ENCODE measurements around the gene MYRF. TPM values are rescaled to one million over a fixed set of nuclear protein-coding genes. Genes with fewer than 3 reads are reported as not detected.

Gene MYRF
- total and polyA plus RNA-seq, 2 donors (not counting 3 experiments of a cell fraction or from before 2014, with no cell fraction given), result 0.82 to 0.98 TPM

DNA sequence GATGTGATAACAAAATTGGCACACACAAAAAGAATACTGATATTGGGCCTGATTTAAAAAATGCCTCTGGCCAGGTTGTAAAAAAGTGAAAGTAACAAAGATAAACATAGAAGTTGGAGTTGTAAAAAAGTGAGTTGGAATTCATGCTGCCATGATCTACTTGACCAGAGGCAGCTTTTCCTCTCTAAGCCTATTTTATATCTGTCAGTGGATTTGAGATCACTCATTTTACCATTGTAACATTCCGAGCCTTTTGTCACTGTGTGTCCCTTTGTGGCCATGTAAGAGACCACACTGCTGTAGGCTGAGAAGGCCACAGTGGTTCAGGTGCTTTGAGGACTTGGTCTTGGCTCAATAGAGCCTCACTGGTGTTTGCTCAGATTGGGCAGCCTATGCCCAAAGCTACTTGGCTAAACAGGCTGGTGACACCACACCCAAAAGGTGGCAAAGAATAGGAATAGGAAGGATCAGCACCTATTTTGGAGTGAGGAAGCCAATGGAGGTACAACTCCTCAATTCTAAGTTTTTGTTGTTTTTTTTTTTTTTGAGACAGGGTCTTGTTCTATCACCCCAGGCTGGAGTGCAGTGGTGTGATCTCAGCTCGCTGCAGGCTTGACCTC lies 47.3 kb downstream of the MYRF start:
- Histone ChIP-seq H3K27me3 (ENCODE audit: control insufficient read depth in 2 of 2, insufficient read depth in 2 of 2, low read length in 2 of 2) (no peaks in the 10 kb centered on the region), H3K4me2 (ENCODE audit: insufficient read depth, low read length) (no peak overlapping the region), H3K9ac (replicated peaks; ENCODE audit: extremely low read depth, insufficient read depth, low read length) (no peak overlapping the region), H3K4me1 (ENCODE audit: control insufficient read depth, extremely low read depth, insufficient read depth, low read length) (peaks cover 17% of the 10 kb centered on the region), H3K27ac (ENCODE audit: insufficient read depth, low read depth, low read length) (peak overlapping the region; percentile 22), H4K20me1 (replicated peaks; ENCODE audit: control insufficient read depth, extremely low read depth, insufficient read depth, low read length) (no peaks in the 10 kb centered on the region), H3K9me1 (replicated peaks; ENCODE audit: control insufficient read depth, extremely low read depth, insufficient read depth, low read length) (no peaks in the 10 kb centered on the region), H3K79me2 (ENCODE audit: control insufficient read depth, insufficient read depth, low read length) (peaks cover 33% of the 10 kb centered on the region), H2AFZ (ENCODE audit: low read depth, low read length) (no peak overlapping the region), H3K36me3 (ENCODE audit: control insufficient read depth in 2 of 2, extremely low read depth in 1 of 2, insufficient read depth in 2 of 2, low read length in 2 of 2) (peaks cover 8 to 21% of the 10 kb centered on the region in 2 experiments), H3K4me3 (replicated peaks in 1 of 3; ENCODE audit: insufficient read depth in 1 of 3, low read depth in 1 of 3, low read length in 3 of 3) (no peak overlapping the region), H3K9me3 (replicated peaks; ENCODE audit: control insufficient read depth, insufficient read depth, low read length) (no peaks in the 10 kb centered on the region)
- FAIRE-seq (no peak), DNase-seq (ENCODE audit: low read depth, low spot score) (no peak)
- ChIA-PET CTCF (interaction anchor here (0.6 to 4.4 kb wide), 4 partner anchors 15 to 308 kb away, joined by 3 to 134 read pairs (median 66); no protein-coding TSS in a partner anchor), POLR2A (interaction anchor here (0.8 kb wide), 1 partner anchor 16 kb away, joined by 3 read pairs; no protein-coding TSS in a partner anchor)
- intact Hi-C loops (cut with micrococcal nuclease), result no loop called here
- dilution Hi-C loops (cut with MboI; ENCODE audit: extremely low pct_ligation_motif_present, low sequenced_read_pairs), result no loop called here
- BruUV-seq (replicated peaks), result TSS peak; percentile 18
- TF ChIP-seq, protein P1, sequence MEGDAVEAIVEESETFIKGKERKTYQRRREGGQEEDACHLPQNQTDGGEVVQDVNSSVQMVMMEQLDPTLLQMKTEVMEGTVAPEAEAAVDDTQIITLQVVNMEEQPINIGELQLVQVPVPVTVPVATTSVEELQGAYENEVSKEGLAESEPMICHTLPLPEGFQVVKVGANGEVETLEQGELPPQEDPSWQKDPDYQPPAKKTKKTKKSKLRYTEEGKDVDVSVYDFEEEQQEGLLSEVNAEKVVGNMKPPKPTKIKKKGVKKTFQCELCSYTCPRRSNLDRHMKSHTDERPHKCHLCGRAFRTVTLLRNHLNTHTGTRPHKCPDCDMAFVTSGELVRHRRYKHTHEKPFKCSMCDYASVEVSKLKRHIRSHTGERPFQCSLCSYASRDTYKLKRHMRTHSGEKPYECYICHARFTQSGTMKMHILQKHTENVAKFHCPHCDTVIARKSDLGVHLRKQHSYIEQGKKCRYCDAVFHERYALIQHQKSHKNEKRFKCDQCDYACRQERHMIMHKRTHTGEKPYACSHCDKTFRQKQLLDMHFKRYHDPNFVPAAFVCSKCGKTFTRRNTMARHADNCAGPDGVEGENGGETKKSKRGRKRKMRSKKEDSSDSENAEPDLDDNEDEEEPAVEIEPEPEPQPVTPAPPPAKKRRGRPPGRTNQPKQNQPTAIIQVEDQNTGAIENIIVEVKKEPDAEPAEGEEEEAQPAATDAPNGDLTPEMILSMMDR (IDR thresholded peaks at IDR 0.05; ENCODE audit: extremely low read depth in 1 of 2, insufficient read depth in 1 of 2, low read depth in 1 of 2, low read length in 2 of 2), result no peak
- TF ChIP-seq POLR2A (IDR thresholded peaks at IDR 0.05; ENCODE audit: low read depth, low read length) (no peak), GATA2 (IDR thresholded peaks at IDR 0.05; ENCODE audit: insufficient read depth, insufficient read length, low read depth, low read length) (no peak), JUN (IDR thresholded peaks at IDR 0.05; ENCODE audit: borderline replicate concordance, insufficient read depth, insufficient read length, low read depth) (no peak), FOS (IDR thresholded peaks at IDR 0.05; ENCODE audit: borderline replicate concordance, insufficient read depth, low read length) (no peak), EZH2 (IDR thresholded peaks at IDR 0.05; ENCODE audit: borderline replicate concordance, low read depth, low read length, severe bottlenecking) (no peak), MYC (IDR thresholded peaks at IDR 0.05; ENCODE audit: low read depth, low read length) (no peak)
- TF ChIP-seq, protein P2, sequence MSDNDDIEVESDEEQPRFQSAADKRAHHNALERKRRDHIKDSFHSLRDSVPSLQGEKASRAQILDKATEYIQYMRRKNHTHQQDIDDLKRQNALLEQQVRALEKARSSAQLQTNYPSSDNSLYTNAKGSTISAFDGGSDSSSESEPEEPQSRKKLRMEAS (IDR thresholded peaks at IDR 0.05; ENCODE audit: insufficient read depth, insufficient read length), result no peak
